CD1c-positive myeloid dendritic cell (primary cell): ENCODE data around the gene GPR18.

Experiments
- DNase-seq: peaks from one replicate; pipeline ENCODE4 v3.0.0-alpha.2; 2016; ENCODE audit errors: extremely low spot score

Gene GPR18

DNA sequence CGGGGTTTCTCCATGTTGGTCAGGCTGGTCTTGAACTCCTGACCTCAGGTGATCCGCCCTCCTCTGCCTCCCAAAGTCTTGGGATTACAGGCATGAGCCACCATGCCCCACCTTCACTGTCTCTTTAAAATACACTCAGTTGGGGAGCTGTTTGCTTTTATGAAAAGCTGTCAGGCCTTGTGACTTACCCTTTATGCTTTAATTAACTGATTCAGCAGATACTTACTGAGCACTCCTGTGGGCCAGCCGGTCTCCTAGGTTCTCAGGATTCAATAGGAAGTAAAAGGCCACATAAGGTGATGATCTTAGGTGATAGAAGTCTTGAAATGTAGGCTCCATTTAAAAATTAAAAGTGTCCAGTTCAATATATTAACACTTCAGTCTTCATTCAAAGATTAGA lies 50.0 kb downstream of the GPR18 start:
- DNase-seq, result no peak

DNA sequence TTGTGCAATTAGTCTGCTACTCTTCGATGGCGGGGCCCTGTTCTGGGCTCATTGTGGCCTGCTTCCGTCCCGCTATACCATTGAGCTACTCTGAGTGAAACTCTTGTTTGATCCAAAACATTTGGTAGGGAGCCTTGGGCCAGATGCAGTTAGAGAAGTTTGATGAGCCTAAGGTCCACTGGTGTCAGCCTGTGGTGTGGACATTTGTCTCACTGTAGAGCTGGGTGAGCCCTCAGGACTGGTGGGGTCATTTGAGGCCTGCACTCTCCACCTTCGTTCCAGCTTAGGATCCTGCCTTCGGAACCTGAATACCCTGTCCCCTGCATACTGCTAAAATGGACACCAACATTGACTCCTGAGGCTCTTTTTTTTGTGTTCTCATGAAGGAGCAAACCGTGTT lies 50.7 kb downstream of the GPR18 start:
- no peak for DNase-seq

DNA sequence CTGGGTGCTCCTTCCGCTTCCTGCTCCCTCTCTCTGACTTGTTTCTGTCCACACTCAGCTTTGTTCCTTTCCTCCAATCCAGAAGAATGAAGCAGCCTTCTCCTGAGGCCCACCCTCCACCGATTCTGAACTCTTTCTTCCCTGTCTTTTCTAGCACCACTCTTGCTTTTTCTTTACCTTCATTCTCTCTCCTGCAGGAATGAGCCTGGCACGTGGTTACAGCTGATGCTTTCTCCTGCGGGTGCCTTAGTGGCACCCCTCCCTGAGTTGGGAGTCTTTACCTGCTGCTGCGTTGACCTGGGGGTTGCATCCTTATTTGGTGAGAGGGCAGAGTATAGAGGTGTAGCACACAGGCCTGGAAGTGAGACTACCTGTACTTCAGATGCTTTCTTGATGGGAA lies 51.3 kb downstream of the GPR18 start:
- DNase-seq, result no peak

DNA sequence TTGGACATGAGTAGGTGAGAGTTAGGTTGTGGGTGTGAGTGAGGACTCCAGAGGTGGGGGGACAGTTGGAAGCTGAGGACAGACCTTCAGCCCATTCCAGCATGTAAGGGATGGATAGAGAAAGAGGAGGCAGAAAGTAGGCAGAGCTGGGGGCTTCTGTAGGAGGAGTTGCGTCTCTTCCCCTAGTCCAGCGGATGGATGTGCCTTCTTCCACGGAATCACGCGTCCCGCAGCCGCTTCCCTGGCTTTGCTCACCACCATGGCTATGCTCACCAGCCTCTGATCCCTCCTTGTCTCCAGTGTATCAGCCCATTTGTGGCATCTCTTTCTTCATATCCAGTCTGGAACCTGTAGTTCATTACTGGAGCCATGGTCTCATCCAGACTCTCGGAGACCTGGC lies 52.0 kb downstream of the GPR18 start:
- no peak for DNase-seq

DNA sequence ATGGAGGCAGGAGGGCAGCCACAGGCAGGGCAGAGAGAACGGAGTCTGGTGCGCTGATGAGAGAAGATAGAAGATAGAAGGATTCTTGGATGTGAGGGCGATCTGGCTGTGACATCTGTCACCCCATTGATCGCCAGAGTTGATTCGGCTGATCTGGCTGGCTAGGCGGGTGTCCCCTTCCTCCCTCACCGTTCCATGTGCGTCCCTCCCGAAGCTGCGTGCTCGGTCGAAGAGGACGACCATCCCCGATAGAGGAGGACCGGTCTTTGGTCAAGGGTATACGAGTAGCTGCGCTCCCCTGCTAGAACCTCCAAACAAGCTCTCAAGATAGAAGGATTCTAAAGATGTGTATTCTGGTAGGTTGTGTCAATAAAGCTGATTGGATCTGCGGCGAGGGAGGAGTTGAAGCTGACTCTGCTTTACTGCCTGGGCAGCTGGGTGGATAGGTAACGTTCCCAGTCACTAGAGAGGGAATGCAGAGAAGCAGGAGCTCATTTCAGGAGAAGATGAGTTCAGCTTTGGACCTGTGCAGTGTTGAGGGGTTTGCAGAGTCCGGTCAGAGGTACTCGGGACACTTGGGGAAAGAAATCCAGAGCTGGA lies 52.5 kb downstream of the GPR18 start:
- DNase-seq, result no peak
